ENCODE results near the gene LPCAT3. TPM values are rescaled to one million over a fixed set of nuclear protein-coding genes. Genes with fewer than 3 reads are reported as not detected.

The LPCAT3 gene
- total RNA-seq, 3 donors from 2014 or later, result 24.4 to 27.6 (median 25.0) TPM

- no peak for ATAC-seq
- DNase-seq, result no peak
- Mint-ChIP-seq H3K36me3 (ENCODE audit: insufficient read depth) (peaks cover 20% of the 10 kb centered on the region), H3K27me3 (ENCODE audit: low read depth) (no peaks in the 10 kb centered on the region), H3K4me3 (no peak overlapping the region), H3K9me3 (no peaks in the 10 kb centered on the region), H3K4me1 (ENCODE audit: low read depth) (peaks cover 5% of the 10 kb centered on the region)
These were observed 19.4 kb downstream of the LPCAT3 start for GRCh38 chr12:6998715-6999451.

- H3K9me3 Mint-ChIP-seq, result no peaks in the 10 kb centered on the region
- no peaks in the 10 kb centered on the region for H3K27me3 Mint-ChIP-seq (ENCODE audit: low read depth)
- DNase-seq (no peak), ATAC-seq (no peak)
- peaks cover 25% of the 10 kb centered on the region for H3K36me3 Mint-ChIP-seq (ENCODE audit: insufficient read depth)
- no peak overlapping the region for H3K4me3 Mint-ChIP-seq
- H3K4me1 Mint-ChIP-seq (ENCODE audit: low read depth), result peaks cover 5% of the 10 kb centered on the region
These were observed 22.2 kb downstream of the LPCAT3 start for GRCh38 chr12:6996040-6996441.

GRCh38 chr12:6987956-6988553, 30.2 kb downstream of the LPCAT3 start:
- Mint-ChIP-seq H3K36me3 (ENCODE audit: insufficient read depth) (peaks cover 14% of the 10 kb centered on the region), H3K4me3 (no peak overlapping the region), H3K4me1 (ENCODE audit: low read depth) (no peaks in the 10 kb centered on the region), H3K9me3 (no peaks in the 10 kb centered on the region), H3K27me3 (ENCODE audit: low read depth) (no peaks in the 10 kb centered on the region)
- DNase-seq (no peak), ATAC-seq (no peak)

- ATAC-seq, result no peak
- peaks cover 28% of the 10 kb centered on the region for H3K36me3 Mint-ChIP-seq (ENCODE audit: insufficient read depth)
These were observed 35.7 kb downstream of the LPCAT3 start for GRCh38 chr12:6982532-6982931.

GRCh38 chr12:6981152-6982052, 36.9 kb downstream of the LPCAT3 start:
- ATAC-seq (no peak), DNase-seq (no peak)
- H3K27me3 Mint-ChIP-seq (ENCODE audit: low read depth), result no peaks in the 10 kb centered on the region
- H3K9me3 Mint-ChIP-seq, result no peaks in the 10 kb centered on the region
- no peak overlapping the region for H3K4me3 Mint-ChIP-seq
- no peaks in the 10 kb centered on the region for H3K4me1 Mint-ChIP-seq (ENCODE audit: low read depth)
- peaks cover 36% of the 10 kb centered on the region for H3K36me3 Mint-ChIP-seq (ENCODE audit: insufficient read depth)

More at GRCh38 chr12:6982532-6982931, 35.7 kb downstream of the LPCAT3 start:
- Mint-ChIP-seq H3K27me3 (ENCODE audit: low read depth) (no peaks in the 10 kb centered on the region), H3K9me3 (no peaks in the 10 kb centered on the region), H3K4me3 (no peak overlapping the region), H3K4me1 (ENCODE audit: low read depth) (no peaks in the 10 kb centered on the region)
- DNase-seq, result no peak

- Mint-ChIP-seq H3K4me3 (no peak overlapping the region), H3K4me1 (ENCODE audit: low read depth) (no peaks in the 10 kb centered on the region), H3K9me3 (no peaks in the 10 kb centered on the region), H3K27me3 (ENCODE audit: low read depth) (no peaks in the 10 kb centered on the region), H3K36me3 (ENCODE audit: insufficient read depth) (peaks cover 41% of the 10 kb centered on the region)
- ATAC-seq, result no peak
- DNase-seq, result no peak
These were observed 37.5 kb downstream of the LPCAT3 start for GRCh38 chr12:6980740-6981139.

- Mint-ChIP-seq H3K4me1 (ENCODE audit: low read depth) (no peaks in the 10 kb centered on the region), H3K9me3 (no peaks in the 10 kb centered on the region), H3K36me3 (ENCODE audit: insufficient read depth) (peaks cover 43% of the 10 kb centered on the region), H3K4me3 (no peak overlapping the region), H3K27me3 (ENCODE audit: low read depth) (no peaks in the 10 kb centered on the region)
- ATAC-seq (no peak), DNase-seq (no peak)
These were observed 38.2 kb downstream of the LPCAT3 start for GRCh38 chr12:6980075-6980474.

GRCh38 chr12:6979453-6979852, 38.8 kb downstream of the LPCAT3 start:
- Mint-ChIP-seq H3K36me3 (ENCODE audit: insufficient read depth) (peaks cover 43% of the 10 kb centered on the region), H3K4me1 (ENCODE audit: low read depth) (no peaks in the 10 kb centered on the region), H3K4me3 (no peak overlapping the region), H3K9me3 (no peaks in the 10 kb centered on the region), H3K27me3 (ENCODE audit: low read depth) (no peaks in the 10 kb centered on the region)
- ATAC-seq (no peak), DNase-seq (no peak)

- peaks cover 2% of the 10 kb centered on the region for H3K4me1 Mint-ChIP-seq (ENCODE audit: low read depth)
- no peak overlapping the region for H3K4me3 Mint-ChIP-seq
- no peak for ATAC-seq
- no peaks in the 10 kb centered on the region for H3K9me3 Mint-ChIP-seq
- H3K36me3 Mint-ChIP-seq (ENCODE audit: insufficient read depth), result peaks cover 43% of the 10 kb centered on the region
- no peak for DNase-seq
- H3K27me3 Mint-ChIP-seq (ENCODE audit: low read depth), result no peaks in the 10 kb centered on the region
These were observed 39.3 kb downstream of the LPCAT3 start for GRCh38 chr12:6979021-6979420.

GRCh38 chr12:6978611-6979011, 39.7 kb downstream of the LPCAT3 start:
- H3K36me3 Mint-ChIP-seq (ENCODE audit: insufficient read depth), result peaks cover 43% of the 10 kb centered on the region
- no peaks in the 10 kb centered on the region for H3K27me3 Mint-ChIP-seq (ENCODE audit: low read depth)
- H3K4me1 Mint-ChIP-seq (ENCODE audit: low read depth), result peaks cover 5% of the 10 kb centered on the region
- no peak overlapping the region for H3K4me3 Mint-ChIP-seq
- no peak for ATAC-seq
- no peaks in the 10 kb centered on the region for H3K9me3 Mint-ChIP-seq
- DNase-seq, result no peak

GRCh38 chr12:6978188-6978587, 40.1 kb downstream of the LPCAT3 start:
- Mint-ChIP-seq H3K4me3 (no peak overlapping the region), H3K4me1 (ENCODE audit: low read depth) (peaks cover 7% of the 10 kb centered on the region), H3K36me3 (ENCODE audit: insufficient read depth) (peaks cover 40% of the 10 kb centered on the region), H3K9me3 (no peaks in the 10 kb centered on the region), H3K27me3 (ENCODE audit: low read depth) (no peaks in the 10 kb centered on the region)
- DNase-seq (no peak), ATAC-seq (no peak)

- DNase-seq (no peak), ATAC-seq (no peak)
- H3K36me3 Mint-ChIP-seq (ENCODE audit: insufficient read depth), result peaks cover 37% of the 10 kb centered on the region
- no peak overlapping the region for H3K4me3 Mint-ChIP-seq
- no peaks in the 10 kb centered on the region for H3K27me3 Mint-ChIP-seq (ENCODE audit: low read depth)
- peaks cover 13% of the 10 kb centered on the region for H3K4me1 Mint-ChIP-seq (ENCODE audit: low read depth)
- H3K9me3 Mint-ChIP-seq, result no peaks in the 10 kb centered on the region
These were observed 40.6 kb downstream of the LPCAT3 start for GRCh38 chr12:6977653-6978052.

- no peak for ATAC-seq
- Mint-ChIP-seq H3K9me3 (no peaks in the 10 kb centered on the region), H3K4me1 (ENCODE audit: low read depth) (peaks cover 27% of the 10 kb centered on the region), H3K36me3 (ENCODE audit: insufficient read depth) (peaks cover 34% of the 10 kb centered on the region), H3K4me3 (no peak overlapping the region), H3K27me3 (ENCODE audit: low read depth) (no peaks in the 10 kb centered on the region)
- DNase-seq, result no peak
These were observed 42.8 kb downstream of the LPCAT3 start for GRCh38 chr12:6975297-6976032.

- peaks cover 29% of the 10 kb centered on the region for H3K4me1 Mint-ChIP-seq (ENCODE audit: low read depth)
- ATAC-seq, result no peak
- H3K4me3 Mint-ChIP-seq, result no peak overlapping the region
- DNase-seq, result no peak
- peaks cover 37% of the 10 kb centered on the region for H3K36me3 Mint-ChIP-seq (ENCODE audit: insufficient read depth)
- no peaks in the 10 kb centered on the region for H3K27me3 Mint-ChIP-seq (ENCODE audit: low read depth)
- H3K9me3 Mint-ChIP-seq, result no peaks in the 10 kb centered on the region
These were observed 44.1 kb downstream of the LPCAT3 start for GRCh38 chr12:6974180-6974579.
